WTC11 (cell line): ENCODE data around the gene TMEM179. TPM values are rescaled to one million over a fixed set of nuclear protein-coding genes. Genes with fewer than 3 reads are reported as not detected.

ENCODE experiments used
- ATAC-seq: fragments of 200-7000 bp; cut with Tn5 transposase; 2 replicates; pipeline ENCODE4 v1.10.0; 2021; ENCODE audit warnings: mild to moderate bottlenecking, moderate library complexity
- CTCF ChIA-PET: fragments of 300-600 bp; sonication (Branson Sonifier 250); formaldehyde crosslinking; loops from one replicate; lab custom pipeline; 2021; ENCODE audit warnings: antibody characterized with exemption; lab: Charles Lee
- POLR2A ChIA-PET: fragments of 350-600 bp; sonication (Branson Sonifier 250); formaldehyde crosslinking; loops from one replicate; lab custom pipeline; 2021; ENCODE audit warnings: antibody characterized with exemption; lab: Charles Lee
- DNase-seq: peaks from one replicate; pipeline ENCODE4 v3.0.0; 2021; ENCODE audit warnings: low spot score
- H3K27ac Mint-ChIP-seq: 2 replicates; pipeline ENCODE4 v1.8.0; 2021; ENCODE audit warnings: mixed read lengths
- H3K27me3 Mint-ChIP-seq: 2 replicates; pipeline ENCODE4 v1.8.0; 2021; ENCODE audit warnings: low read depth, mild to moderate bottlenecking, moderate library complexity, mixed read lengths
- H3K36me3 Mint-ChIP-seq: 2 replicates; pipeline ENCODE4 v1.8.0; 2021; ENCODE audit warnings: mixed read lengths
- H3K4me1 Mint-ChIP-seq: 2 replicates; pipeline ENCODE4 v1.8.0; 2022; ENCODE audit warnings: mixed read lengths
- H3K4me3 Mint-ChIP-seq: 2 replicates; pipeline ENCODE4 v1.8.0; 2021; ENCODE audit warnings: mild to moderate bottlenecking, moderate library complexity, mixed read lengths
- H3K9me3 Mint-ChIP-seq: 2 replicates; pipeline ENCODE4 v1.8.0; 2021; ENCODE audit warnings: mixed read lengths
- ATF3 ChIP-seq: sonication (generic); formaldehyde crosslinking; conservative IDR thresholded peaks from 2 replicates; pipeline ENCODE4 v1.8.1; 2022; ENCODE audit warnings: mild to moderate bottlenecking, missing genetic modification reagents
- CDX4 ChIP-seq: fragments of 250-450 bp; sonication (Bioruptor Pico); IDR thresholded peaks from 2 replicates; pipeline ENCODE4 v1.9.0; 2021; ENCODE audit warnings: moderate library complexity, mild to moderate bottlenecking, inconsistent platforms, borderline replicate concordance
- GTF2I ChIP-seq: fragments of 250-450 bp; sonication (Bioruptor Pico); conservative IDR thresholded peaks from 2 replicates; pipeline ENCODE4 v1.4.0; 2021; ENCODE audit warnings: mild to moderate bottlenecking
- IRF1 ChIP-seq: sonication (generic); formaldehyde crosslinking; IDR thresholded peaks from 2 replicates; pipeline ENCODE4 v1.8.0; 2023; ENCODE audit warnings: missing genetic modification reagents
- JAZF1 ChIP-seq: fragments of 250-450 bp; sonication (Bioruptor Pico); IDR thresholded peaks from 2 replicates; pipeline ENCODE4 v1.9.0; 2021; ENCODE audit warnings: moderate library complexity, mild to moderate bottlenecking, inconsistent platforms
- MYBL2 ChIP-seq: sonication (generic); formaldehyde crosslinking; IDR thresholded peaks from 2 replicates; pipeline ENCODE4 v1.8.1; 2023; ENCODE audit warnings: mild to moderate bottlenecking, moderate library complexity, missing genetic modification reagents
- NFATC4 ChIP-seq: fragments of 250-450 bp; sonication (Bioruptor Pico); IDR thresholded peaks from 2 replicates; pipeline ENCODE4 v1.9.0; 2021; ENCODE audit warnings: mild to moderate bottlenecking
- NFE2L1 ChIP-seq: sonication (generic); formaldehyde crosslinking; IDR thresholded peaks from 2 replicates; pipeline ENCODE4 v1.8.1; 2023; ENCODE audit warnings: missing genetic modification reagents
- NR1H2 ChIP-seq: sonication (generic); formaldehyde crosslinking; IDR thresholded peaks from 2 replicates; pipeline ENCODE4 v1.9.0; 2021; ENCODE audit warnings: mild to moderate bottlenecking, moderate library complexity, missing genetic modification reagents
- STAT6 ChIP-seq: sonication (generic); formaldehyde crosslinking; conservative IDR thresholded peaks from 2 replicates; pipeline ENCODE4 v1.8.1; 2023; ENCODE audit warnings: mild to moderate bottlenecking, low read depth, missing genetic modification reagents, moderate library complexity
- TCF7 ChIP-seq: sonication (generic); formaldehyde crosslinking; IDR thresholded peaks from 2 replicates; pipeline ENCODE4 v1.8.0; 2022; ENCODE audit warnings: mild to moderate bottlenecking, low read depth, missing genetic modification reagents, moderate library complexity
- ZBTB21 ChIP-seq: sonication (generic); formaldehyde crosslinking; IDR thresholded peaks from 2 replicates; pipeline ENCODE4 v1.8.1; 2023; ENCODE audit warnings: mild to moderate bottlenecking, missing genetic modification reagents, borderline replicate concordance
- ZNF219 ChIP-seq: sonication (generic); formaldehyde crosslinking; IDR thresholded peaks from 2 replicates; pipeline ENCODE4 v1.8.0; 2023; ENCODE audit warnings: missing genetic modification reagents, mild to moderate bottlenecking, borderline replicate concordance
- ZNF281 ChIP-seq: sonication (generic); formaldehyde crosslinking; IDR thresholded peaks from 2 replicates; pipeline ENCODE4 v1.8.0; 2023; ENCODE audit warnings: mild to moderate bottlenecking, missing genetic modification reagents
- ZNF396 ChIP-seq: fragments of 250-450 bp; sonication (Bioruptor Pico); IDR thresholded peaks from 2 replicates; pipeline ENCODE4 v1.8.0; 2021; ENCODE audit warnings: mild to moderate bottlenecking, moderate library complexity, borderline replicate concordance
- ZNF512 ChIP-seq: sonication (generic); formaldehyde crosslinking; IDR thresholded peaks from 2 replicates; pipeline ENCODE4 v1.8.1; 2022; ENCODE audit warnings: missing genetic modification reagents, borderline replicate concordance
- ZNF671 ChIP-seq: fragments of 250-450 bp; sonication (Bioruptor Pico); IDR thresholded peaks from 2 replicates; pipeline ENCODE4 v1.8.0; 2021; ENCODE audit warnings: mild to moderate bottlenecking
- total RNA-seq: library from RNA; stranded (reverse); gene quantifications from 3 replicates; pipeline ENCODE4 v1.2.3, GENCODE V29; 2021

TMEM179 gene
- total RNA-seq, 1 experiment from 2014 or later: 2.4 TPM

- no peak for TF ChIP-seq ZNF281 (CRISPR knock-in tag)
- TF ChIP-seq TCF7 (CRISPR knock-in tag): no peak
These were observed 36.7 kb downstream of the TMEM179 start (continued) for GRCh38 chr14:104567957-104568225.

- no peak for ATAC-seq
- no peak overlapping the region for H3K4me3 Mint-ChIP-seq
- TF ChIP-seq TCF7 (CRISPR knock-in tag): no peak
- no peak for TF ChIP-seq IRF1
- no peak for TF ChIP-seq ATF3 (CRISPR knock-in tag)
- TF ChIP-seq NR1H2 (CRISPR knock-in tag): no peak
- no peak for TF ChIP-seq STAT6 (CRISPR knock-in tag)
- no peak for TF ChIP-seq NFATC4
- no peak for TF ChIP-seq MYBL2 (CRISPR knock-in tag)
- no peak for TF ChIP-seq CDX4
- TF ChIP-seq ZNF219 (CRISPR knock-in tag): no peak
- TF ChIP-seq ZNF396: no peak
- no peak for DNase-seq
- no peak overlapping the region for H3K27ac Mint-ChIP-seq
- ChIA-PET CTCF (interaction anchor here (1.4 kb wide), 1 partner anchor 44 kb away, joined by 3 read pairs; no protein-coding TSS in a partner anchor), POLR2A (no interaction called here)
- H3K27me3 Mint-ChIP-seq: no peaks in the 10 kb centered on the region
- peaks cover 3% of the 10 kb centered on the region; the same call in 1 of the 2 replicates for H3K4me1 Mint-ChIP-seq
- H3K36me3 Mint-ChIP-seq: no peaks in the 10 kb centered on the region
- no peaks in the 10 kb centered on the region for H3K9me3 Mint-ChIP-seq
These were observed 37.2 kb downstream of the TMEM179 start for GRCh38 chr14:104567141-104567956.

- no peak overlapping the region for H3K27ac Mint-ChIP-seq
- no peak overlapping the region for H3K4me3 Mint-ChIP-seq
- no peaks in the 10 kb centered on the region for H3K9me3 Mint-ChIP-seq
- peaks cover 3% of the 10 kb centered on the region; the same call in 1 of the 2 replicates for H3K4me1 Mint-ChIP-seq
- ChIA-PET CTCF (interaction anchor here (0.6 to 2.1 kb wide), 60 partner anchors 8 to 825 kb away, joined by 3 to 23 read pairs (median 4); partner anchors contain the start of genes ASPG, SIVA1 and TMEM179), POLR2A (interaction anchor here (0.8 to 1.3 kb wide), 2 partner anchors 9 to 129 kb away, joined by 3 to 4 read pairs; no protein-coding TSS in a partner anchor)
- ATAC-seq: no peak
- DNase-seq: no peak
- no peaks in the 10 kb centered on the region for H3K27me3 Mint-ChIP-seq
- H3K36me3 Mint-ChIP-seq: no peaks in the 10 kb centered on the region
- TF ChIP-seq JAZF1 (CRISPR knock-in tag) (no peak), ZBTB21 (no peak), STAT6 (CRISPR knock-in tag) (no peak), IRF1 (no peak), ZNF219 (CRISPR knock-in tag) (no peak), ZNF512 (no peak), NFE2L1 (CRISPR knock-in tag) (no peak), ZNF671 (CRISPR knock-in tag) (no peak), GTF2I (CRISPR knock-in tag) (no peak)
These were observed 39.6 kb downstream of the TMEM179 start for GRCh38 chr14:104564744-104565679.
